OCI-LY3 (cell line): ENCODE results near the gene TNFRSF8.

Source experiments
- EZH2phosphoT487 ChIP-seq: fragments of 200-600 bp; shearing (Covaris generic); IDR thresholded peaks from 2 replicates; pipeline ENCODE4 v1.6.1; 2018; ENCODE audit warnings: antibody characterized with exemption, mixed run types, low read depth
- TF ChIP-seq, protein P1 (sequence below): fragments of 200-600, 300-600 bp; sonication (generic); IDR thresholded peaks from 2 replicates; pipeline ENCODE4 v1.5.1; 2014; ENCODE audit warnings: antibody characterized with exemption, low read length, low read depth

DNA sequence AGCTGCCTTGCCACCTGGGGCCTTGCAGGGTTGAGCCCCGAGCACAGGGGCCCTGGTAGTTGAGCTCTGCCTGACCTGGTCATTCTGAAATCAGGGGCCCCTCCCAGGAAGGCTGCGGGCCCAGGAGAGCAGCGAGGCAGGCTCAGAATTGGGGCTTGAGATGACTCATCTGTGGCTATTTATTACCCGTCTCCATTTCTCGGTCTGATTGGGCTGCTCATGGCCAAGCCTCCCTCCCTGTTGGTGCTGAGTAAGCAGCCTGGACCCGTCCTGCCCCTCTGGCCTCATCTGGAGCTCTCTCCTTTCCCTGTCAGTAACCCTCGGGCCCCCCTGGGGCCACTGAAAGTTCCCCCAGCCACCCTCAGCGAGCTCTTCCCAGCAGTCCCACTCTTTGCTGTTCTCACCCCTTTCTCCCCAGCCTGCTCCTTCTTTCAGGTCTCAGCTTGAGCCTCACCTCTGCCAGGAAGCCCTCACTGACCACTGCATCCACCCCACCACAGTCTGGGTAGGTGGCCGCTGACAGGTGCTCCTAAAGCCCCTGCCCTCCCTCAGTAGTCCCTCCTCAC is 11.0 kb upstream of the TNFRSF8 start:
- TF ChIP-seq, protein P1, sequence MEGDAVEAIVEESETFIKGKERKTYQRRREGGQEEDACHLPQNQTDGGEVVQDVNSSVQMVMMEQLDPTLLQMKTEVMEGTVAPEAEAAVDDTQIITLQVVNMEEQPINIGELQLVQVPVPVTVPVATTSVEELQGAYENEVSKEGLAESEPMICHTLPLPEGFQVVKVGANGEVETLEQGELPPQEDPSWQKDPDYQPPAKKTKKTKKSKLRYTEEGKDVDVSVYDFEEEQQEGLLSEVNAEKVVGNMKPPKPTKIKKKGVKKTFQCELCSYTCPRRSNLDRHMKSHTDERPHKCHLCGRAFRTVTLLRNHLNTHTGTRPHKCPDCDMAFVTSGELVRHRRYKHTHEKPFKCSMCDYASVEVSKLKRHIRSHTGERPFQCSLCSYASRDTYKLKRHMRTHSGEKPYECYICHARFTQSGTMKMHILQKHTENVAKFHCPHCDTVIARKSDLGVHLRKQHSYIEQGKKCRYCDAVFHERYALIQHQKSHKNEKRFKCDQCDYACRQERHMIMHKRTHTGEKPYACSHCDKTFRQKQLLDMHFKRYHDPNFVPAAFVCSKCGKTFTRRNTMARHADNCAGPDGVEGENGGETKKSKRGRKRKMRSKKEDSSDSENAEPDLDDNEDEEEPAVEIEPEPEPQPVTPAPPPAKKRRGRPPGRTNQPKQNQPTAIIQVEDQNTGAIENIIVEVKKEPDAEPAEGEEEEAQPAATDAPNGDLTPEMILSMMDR: no peak
- TF ChIP-seq EZH2phosphoT487: no peak
